CD4-positive, alpha-beta T cell treated with Interleukin-15 for 1 hour (primary cell): Measurements from ENCODE around the gene C1QTNF5.
A peak's percentile ranks its signal among the peaks of the same experiment; 100 is the strongest.

Experiments used
- DNase-seq: peaks from one replicate; pipeline ENCODE4 v3.0.0-alpha.2; 2020

C1QTNF5 gene

GRCh38 chr11:119372260-119373058, 31.8 kb upstream of the C1QTNF5 start:
- no peak for DNase-seq

- DNase-seq: no peak
These were observed 31.1 kb upstream of the C1QTNF5 start for GRCh38 chr11:119371778-119372182.

GRCh38 chr11:119371067-119371601, 30.5 kb upstream of the C1QTNF5 start:
- no peak for DNase-seq

- DNase-seq: no peak
These were observed 29.9 kb upstream of the C1QTNF5 start for GRCh38 chr11:119370486-119371046.

- DNase-seq: no peak
These were observed 28.6 kb upstream of the C1QTNF5 start for GRCh38 chr11:119369132-119369925.

- DNase-seq: no peak
These were observed 27.7 kb upstream of the C1QTNF5 start for GRCh38 chr11:119368121-119369034.

DNA sequence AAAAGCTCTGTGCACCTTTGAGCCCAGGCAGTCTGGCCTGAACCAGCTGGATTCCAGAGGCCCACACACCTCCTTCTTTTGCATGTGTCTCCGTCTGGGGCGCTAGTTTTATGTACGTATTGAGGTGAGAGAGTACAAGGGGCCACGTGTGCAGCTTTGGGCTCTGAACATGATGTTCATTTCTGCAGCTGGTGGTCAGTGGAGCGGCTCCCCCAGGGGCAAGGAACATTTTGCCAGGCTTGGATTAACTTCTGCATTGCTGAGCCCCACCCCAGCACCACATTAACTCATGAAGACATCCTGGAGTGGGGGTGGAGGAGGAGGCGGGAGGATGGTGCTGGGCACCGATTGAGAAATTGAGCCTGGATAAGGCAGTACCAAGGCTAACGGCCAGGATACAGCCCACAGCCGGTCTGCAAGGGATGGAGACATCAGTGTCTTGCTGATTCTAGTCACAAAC, 27.0 kb upstream of the C1QTNF5 start:
- no peak for DNase-seq

GRCh38 chr11:119366690-119367620, 26.3 kb upstream of the C1QTNF5 start:
- DNase-seq: no peak

DNA sequence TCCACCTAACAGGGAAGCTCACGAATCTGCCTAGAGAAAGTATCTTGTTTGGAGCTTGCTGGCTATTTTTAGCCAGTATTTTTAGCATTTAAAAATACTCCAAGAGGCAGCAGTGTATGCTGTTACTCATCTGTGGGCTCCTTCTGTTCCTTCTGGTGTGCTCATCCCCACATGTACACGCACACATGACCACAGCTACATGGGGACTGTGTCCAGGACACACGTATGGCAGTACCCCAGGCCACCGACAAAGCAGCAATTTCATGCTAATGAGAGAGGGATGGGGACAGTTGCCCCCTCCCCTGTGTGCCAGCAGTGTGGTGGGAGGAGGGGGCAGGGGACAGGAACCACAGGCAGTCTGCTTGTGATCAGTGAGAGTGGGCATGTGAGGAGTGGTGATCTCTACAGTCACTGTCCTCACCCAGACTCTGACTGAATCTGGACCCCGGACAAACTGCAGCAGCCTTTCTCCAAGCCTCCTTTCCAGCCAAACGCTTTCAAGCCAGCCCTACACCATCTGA, 24.4 kb upstream of the C1QTNF5 start:
- no peak for DNase-seq

DNA sequence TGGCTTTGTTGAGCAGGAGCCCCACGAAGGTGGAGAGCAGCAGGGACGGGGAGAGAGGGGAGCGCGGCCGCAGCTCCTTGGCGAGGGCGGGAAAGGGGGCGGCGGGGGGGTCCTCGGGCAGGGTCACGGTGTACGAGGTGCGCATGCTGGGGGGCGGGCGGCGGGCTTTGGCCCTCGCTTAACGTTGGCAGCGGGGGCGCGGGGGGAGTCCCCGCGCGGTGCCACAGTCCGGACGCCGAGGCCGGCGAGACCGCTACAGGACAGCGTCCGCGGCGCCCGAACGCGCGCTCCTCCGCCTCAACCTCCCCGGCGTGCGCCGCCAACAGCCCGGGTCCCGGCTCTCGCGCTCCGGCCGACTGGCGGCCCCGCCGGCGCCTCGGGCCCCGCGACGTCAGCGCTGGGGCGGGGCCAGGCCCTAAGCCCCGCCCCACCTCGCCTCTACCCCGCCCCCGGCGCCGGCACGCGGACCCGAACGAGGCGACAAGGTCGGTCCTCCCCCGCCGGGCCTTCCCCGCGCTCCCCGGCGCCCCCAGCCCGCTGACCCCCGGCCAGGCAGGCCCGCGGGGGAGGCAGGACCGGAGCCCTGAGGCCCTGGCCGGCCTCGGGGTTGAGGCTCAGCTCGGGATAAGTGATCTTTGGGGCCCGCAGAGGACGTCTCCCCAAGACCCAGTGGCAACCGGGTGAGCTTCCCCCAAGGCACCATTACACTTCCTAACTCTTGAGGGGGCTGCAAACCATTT, 23.3 kb upstream of the C1QTNF5 start:
- DNase-seq: peak; percentile 49

DNA sequence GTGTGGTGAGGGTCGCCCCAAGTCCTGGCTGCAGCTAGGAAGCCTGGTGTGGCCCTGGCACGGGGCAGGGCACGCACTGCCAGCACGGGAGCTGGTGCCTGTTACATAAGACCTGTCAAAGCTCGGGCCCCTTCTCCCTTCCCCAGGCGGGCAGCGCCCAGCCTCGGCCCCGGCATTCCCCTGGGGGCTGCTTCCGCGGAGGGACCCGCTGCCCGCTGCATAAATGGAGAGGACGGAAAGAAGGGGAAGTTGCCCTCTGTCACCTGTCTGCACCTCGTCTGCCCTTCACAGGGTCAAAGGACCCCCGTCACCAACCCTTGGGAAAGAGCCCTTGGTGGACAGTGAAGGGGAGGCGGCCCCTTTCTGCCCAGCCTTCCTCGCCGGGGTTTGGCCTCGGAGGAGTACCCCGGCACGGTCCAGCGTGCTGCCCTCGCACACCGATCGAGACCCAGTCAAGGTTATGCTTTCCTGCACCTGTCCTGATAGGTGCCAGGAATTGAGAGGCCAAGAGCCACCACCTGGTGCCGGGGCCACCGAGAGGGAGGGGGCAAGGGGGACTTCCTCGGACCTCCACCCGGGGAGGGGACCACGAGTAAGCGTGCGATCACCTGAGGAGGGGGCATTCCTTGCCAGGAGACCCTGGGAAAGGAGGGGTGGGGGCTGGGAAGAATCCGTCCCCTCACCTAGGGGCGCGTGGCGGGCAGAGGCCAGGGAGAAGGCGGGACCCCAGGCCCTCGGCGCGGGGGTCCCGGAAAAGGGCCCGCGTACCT, 22.6 kb upstream of the C1QTNF5 start:
- DNase-seq: no peak

GRCh38 chr11:119362741-119363080, 22.0 kb upstream of the C1QTNF5 start:
- DNase-seq: no peak

- no peak for DNase-seq
These were observed 21.4 kb upstream of the C1QTNF5 start for GRCh38 chr11:119361941-119362725.

GRCh38 chr11:119361056-119361787, 20.5 kb upstream of the C1QTNF5 start:
- DNase-seq: no peak

DNA sequence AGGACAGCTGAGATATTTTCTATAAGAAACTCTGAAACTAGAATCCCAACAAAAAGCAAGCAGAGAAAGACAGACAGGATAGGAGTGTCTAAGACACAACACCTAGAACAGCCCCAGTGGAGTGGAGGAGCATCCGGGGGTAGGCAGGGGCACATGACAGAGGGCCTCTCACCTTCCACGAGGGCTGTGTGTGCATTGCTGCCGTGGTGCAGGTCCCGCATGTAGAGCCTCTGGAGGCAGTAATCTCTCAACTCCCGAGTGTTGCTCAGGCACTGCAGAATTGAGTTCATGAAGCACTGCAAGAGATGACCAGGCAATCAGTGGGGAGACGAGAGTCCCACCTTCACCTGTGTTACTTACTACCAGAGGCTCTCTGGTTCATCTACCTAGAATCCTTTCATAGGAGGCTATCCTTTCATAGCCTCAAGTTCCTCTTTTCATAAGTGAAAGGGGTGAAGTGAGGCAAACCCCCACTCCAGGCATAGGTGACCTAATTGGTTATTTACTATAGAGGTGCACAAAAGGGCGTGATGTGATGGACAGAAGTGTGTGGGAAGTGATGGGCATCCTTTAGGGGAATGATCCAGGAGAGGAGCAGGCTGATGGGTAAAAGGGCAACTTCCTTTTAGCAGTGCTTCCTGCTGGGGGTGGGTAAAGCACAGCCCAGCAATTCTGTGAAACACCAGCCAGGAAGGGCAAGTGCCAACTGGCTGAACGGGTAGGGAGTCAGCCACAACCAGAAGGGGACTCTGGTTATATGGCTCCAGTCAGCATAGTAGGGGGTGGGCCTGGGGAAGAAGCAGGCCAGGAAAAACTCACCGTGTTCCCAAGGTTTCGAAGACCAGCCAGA, 18.9 kb upstream of the C1QTNF5 start:
- no peak for DNase-seq

GRCh38 chr11:119357074-119357473, 16.4 kb upstream of the C1QTNF5 start:
- no peak for DNase-seq
